ENCODE results near the gene PCSK5.
"Not testable (repeated sequence)": the region's sequence is repeated elsewhere in the genome, so short reads cannot be mapped to it uniquely, and the experiment has no call there.

The PCSK5 gene

DNA sequence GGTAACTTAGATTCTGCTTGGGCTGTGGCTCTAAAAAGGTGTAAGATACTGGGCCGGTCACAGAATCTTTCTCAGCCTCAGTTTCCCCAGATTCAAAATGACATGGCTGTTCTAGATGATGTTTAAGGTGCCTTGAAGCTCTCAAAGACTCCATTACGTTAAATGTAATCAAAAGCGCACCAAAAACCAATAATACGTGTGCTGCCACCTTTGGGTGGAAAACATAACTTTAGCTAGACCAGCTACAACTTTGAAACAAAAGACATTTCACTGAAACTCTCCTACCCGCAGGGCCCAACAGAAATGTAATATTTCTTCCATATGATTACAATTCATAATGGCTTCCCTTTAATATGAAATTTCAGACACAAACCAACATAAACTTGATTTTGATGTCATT is 35.0 kb upstream of the PCSK5 start:
- DNase-seq (ENCODE audit: low spot score), result no peak
- TF ChIP-seq, protein P1, sequence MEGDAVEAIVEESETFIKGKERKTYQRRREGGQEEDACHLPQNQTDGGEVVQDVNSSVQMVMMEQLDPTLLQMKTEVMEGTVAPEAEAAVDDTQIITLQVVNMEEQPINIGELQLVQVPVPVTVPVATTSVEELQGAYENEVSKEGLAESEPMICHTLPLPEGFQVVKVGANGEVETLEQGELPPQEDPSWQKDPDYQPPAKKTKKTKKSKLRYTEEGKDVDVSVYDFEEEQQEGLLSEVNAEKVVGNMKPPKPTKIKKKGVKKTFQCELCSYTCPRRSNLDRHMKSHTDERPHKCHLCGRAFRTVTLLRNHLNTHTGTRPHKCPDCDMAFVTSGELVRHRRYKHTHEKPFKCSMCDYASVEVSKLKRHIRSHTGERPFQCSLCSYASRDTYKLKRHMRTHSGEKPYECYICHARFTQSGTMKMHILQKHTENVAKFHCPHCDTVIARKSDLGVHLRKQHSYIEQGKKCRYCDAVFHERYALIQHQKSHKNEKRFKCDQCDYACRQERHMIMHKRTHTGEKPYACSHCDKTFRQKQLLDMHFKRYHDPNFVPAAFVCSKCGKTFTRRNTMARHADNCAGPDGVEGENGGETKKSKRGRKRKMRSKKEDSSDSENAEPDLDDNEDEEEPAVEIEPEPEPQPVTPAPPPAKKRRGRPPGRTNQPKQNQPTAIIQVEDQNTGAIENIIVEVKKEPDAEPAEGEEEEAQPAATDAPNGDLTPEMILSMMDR (IDR thresholded peaks at IDR 0.05; ENCODE audit: extremely low read depth, missing control alignments), result no peak

DNA sequence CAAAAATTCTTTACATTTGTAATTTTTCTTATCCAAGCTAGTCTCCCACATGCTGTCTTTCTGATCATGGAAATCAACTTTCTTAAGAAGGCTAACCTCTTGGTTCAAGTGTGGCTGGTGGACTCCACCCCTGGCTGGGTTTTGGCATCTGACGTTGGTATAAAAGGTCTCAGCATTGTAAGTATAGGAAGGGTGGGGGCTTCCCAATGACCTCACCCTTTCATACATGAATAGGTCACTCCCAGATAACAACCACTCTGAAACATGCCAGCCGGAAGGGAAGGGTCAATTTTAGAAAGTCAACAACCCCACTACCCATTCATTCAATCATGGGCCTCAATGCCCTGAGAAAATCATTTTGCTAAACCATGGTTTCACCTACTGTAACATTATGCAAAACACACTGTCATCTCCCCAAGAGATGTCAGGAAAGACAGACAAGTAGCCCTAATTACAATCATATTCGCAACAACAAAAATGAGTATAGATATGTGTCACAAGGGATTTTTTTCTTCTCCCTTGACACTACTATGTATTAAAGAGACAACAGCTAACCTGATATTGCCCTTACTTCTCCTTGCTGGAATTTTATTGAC is 31.9 kb upstream of the PCSK5 start:
- TF ChIP-seq, protein P1 (IDR thresholded peaks at IDR 0.05; ENCODE audit: extremely low read depth, missing control alignments), result no peak
- no peak for DNase-seq (ENCODE audit: low spot score)

DNA sequence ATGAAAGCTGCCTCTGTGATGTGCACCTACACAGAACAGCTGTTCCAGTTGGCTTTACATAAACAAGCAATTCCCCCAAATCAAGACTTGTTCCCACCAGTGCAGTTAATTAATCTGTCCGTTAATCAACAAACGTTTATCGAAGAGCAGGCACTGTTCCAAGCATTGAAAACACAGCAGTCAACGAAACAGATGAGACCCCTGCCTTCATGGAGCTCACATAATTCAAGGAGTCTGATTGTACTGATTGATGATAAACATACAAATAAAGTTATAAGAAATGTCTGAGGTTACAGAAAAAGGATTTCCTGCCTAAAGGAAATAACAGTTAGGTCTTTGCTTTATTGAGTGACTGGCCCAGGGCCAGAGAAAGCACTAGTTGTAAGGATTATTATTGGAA is 26.2 kb upstream of the PCSK5 start:
- no peak for DNase-seq (ENCODE audit: low spot score)
- TF ChIP-seq, protein P1 (IDR thresholded peaks at IDR 0.05; ENCODE audit: extremely low read depth, missing control alignments), result no peak

DNA sequence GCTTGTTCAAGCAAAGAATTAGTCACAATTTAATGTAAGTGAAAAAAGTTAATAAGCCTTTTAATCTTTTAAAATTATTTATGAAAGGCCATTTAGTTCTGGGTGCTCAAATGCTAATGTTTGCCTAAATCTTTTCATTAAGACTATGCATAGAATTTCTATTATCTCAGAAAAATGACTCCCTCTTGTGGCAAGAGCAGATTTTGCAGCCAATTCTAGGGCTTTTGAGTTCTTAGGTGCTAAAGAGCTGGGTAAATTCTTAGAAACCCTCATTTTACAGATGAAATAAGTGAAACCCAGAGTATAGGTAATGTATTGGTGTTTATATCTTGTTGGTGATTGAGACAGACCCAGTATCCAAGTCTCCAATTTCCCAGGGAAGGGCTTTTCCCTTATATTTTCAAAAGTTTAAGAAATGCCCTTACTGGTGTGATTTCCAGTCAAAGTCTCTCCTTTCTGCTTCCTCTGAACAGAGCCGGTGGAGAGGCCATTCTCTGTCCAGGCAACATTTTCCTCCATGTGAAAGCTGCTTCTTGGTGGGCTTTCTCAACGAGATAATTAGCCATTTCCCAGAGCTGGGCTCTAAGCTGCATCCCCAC is 24.1 kb upstream of the PCSK5 start:
- TF ChIP-seq, protein P1 (IDR thresholded peaks at IDR 0.05; ENCODE audit: extremely low read depth, missing control alignments), result peak; percentile 27
- DNase-seq (ENCODE audit: low spot score), result peak; percentile 20

DNA sequence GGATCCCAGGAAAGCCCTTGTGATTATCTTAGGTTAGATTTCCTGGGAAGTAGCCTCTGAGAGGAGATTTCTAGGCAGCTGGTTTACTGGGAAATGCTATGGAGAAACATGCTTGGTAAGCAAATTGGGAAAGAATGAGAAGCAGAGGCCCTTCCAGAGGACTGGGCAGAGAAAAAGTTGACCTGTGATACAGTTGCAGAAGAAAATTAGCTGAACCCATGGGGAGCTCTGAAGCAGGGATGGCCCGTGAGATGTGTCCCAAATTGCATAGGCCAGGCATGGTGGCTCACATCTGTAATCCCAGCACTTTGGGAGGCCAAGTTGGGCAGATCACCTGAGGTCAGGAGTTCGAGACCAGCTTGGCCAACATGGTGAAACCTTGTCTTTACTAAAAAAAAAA is 21.9 kb upstream of the PCSK5 start:
- not testable (repeated sequence) for DNase-seq (ENCODE audit: low spot score)

DNA sequence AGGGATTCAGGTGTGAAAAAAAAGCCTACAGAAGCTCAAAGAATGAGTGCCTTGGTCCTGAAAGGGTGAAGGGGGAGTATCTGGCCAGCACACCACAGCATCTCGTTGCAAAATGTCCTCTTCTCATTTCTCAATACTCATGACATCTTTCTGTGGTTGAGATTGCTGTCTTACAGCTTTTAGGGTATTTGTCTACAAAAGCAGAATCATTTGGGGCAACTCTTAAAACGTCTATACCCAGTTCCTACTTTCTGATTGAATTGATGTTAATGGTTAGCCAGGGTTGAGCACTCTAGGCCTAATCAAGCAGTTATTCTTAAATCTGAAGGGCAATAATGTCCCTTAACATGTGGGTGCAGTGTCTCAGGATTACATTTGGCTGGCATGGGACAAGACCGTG is 21.2 kb upstream of the PCSK5 start:
- TF ChIP-seq, protein P1 (IDR thresholded peaks at IDR 0.05; ENCODE audit: extremely low read depth, missing control alignments), result no peak
- no peak for DNase-seq (ENCODE audit: low spot score)

DNA sequence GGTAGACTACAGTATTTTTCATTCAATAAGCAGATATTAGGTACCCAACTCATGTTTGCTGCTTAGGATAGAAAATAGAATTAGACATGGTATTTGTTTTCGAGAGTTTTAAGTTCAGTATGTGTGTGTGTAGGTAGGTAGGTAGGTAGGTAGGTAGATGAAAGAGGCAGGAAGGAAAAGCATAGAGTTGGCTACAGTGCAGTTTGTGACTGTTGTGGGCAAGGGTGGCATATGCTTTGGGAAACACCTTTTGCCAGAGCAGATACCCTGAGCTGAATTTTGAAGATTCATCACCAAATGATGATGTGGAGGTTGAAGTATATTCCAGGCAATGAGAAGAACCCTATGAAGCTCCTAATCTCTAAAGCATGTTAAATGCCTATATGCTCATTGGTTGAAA is 20.0 kb upstream of the PCSK5 start:
- DNase-seq (ENCODE audit: low spot score), result no peak
- TF ChIP-seq, protein P1 (IDR thresholded peaks at IDR 0.05; ENCODE audit: extremely low read depth, missing control alignments), result no peak

DNA sequence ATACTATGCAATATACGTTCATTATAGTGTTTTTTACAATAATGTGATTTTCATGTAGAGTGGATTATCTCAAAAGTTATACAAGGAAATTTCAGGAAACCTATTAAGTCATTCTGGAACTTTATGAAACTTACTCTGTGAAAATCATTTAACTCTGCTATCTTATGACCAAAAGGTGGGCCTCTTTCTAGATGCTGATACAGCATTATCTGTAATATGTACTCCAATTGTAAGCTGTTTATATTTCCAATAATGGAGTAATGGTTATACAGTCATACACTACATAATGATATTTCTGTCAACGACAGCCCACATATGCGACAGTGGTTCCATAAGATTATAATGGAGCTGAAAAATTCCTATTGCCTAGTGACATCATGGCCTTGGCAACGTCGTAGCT is 18.8 kb upstream of the PCSK5 start:
- TF ChIP-seq, protein P1 (IDR thresholded peaks at IDR 0.05; ENCODE audit: extremely low read depth, missing control alignments), result no peak
- DNase-seq (ENCODE audit: low spot score), result no peak

Measured in GM20000 (cell line).